ENCODE data around the gene B3GLCT.
"Not testable (repeated sequence)": the region's sequence is repeated elsewhere in the genome, so short reads cannot be mapped to it uniquely, and the experiment has no call there.

Gene B3GLCT

DNA sequence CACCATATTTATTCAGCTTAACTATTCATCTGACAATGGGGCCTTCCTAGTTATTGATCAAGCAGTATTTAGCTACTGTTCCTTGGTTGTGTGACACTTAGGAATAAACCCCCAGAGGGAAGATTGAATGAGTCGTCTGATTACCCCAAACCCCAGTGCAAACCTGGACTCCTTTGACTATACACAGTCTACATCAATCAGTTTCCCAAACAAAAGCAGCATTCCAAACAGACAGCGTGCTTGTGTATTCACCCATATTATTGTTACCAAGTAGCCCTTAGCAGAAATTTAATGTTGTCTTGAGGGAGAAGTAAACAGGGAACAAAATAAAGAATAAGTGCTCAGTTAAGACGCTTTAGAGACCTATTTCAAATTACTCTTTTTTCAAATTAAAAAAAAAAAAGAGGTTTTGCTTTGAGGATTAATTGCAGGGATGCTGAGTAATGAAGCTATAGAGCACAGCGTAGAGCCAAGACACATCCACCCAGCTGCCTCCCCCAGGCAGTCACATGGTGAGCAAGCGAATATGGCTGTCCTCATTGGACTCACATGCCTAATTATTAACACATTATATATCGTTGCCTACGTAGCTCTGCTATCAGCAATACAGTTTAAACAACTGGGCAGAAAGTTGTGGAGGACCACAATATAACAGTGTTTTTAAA, 14.7 kb upstream of the B3GLCT start:
- DNase-seq, result no peak

DNA sequence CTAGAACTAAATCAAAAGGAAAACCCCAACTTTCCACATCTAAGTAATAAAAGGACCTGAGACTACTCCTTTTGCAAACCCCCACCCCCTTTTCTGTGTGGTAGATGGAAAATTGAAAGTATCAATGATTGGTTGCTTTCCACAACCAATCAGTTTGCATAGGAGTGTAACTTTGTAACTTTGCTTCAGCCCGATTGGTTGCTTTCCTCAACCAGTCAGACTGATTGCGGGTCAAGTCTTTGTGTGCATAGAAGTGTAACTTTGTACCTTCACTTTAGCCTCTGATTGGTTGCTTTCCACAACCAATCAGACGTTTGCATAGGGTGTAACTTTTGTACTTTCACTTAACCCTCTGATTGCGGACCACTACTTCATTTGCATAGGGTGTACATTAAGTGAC, 8.0 kb upstream of the B3GLCT start:
- no peak for DNase-seq

DNA sequence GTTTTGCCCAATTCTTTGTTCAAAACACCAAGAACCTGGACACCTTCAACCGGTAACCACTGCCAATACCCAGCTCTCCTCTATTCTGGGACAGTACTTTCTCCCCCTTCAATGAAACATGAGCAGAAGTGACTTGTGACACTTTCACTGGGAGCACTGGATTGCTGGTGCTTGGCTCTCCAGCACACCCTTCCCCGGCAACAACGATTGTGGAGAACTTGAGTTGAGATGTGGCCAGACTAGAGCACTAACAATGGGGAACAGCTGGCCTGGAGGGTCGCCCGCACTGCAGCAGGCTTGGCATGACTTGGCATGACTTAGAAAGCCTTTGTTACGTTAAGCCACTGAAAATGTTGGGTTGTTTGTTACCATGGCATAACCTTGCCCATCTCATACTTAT, 7.5 kb upstream of the B3GLCT start:
- no peak for DNase-seq

DNA sequence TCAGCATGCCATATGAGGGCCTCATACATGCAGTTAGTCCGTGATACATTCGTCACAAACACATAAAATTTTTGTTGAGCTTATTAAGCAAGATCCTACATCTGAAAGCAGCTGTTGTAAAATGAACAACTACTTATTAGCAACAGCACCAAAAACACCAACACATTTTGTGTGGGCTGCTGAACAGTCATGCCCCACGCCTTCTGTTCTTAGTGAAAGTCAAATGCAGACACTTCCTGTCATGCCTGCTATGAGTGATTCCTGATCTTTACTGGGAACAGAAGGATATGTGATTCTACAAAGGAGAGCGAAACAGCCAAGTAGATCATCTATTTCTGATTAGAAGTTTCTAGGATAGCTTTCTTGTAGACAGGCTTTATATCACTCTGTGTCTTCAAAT, 4.2 kb upstream of the B3GLCT start:
- no peak for DNase-seq

DNA sequence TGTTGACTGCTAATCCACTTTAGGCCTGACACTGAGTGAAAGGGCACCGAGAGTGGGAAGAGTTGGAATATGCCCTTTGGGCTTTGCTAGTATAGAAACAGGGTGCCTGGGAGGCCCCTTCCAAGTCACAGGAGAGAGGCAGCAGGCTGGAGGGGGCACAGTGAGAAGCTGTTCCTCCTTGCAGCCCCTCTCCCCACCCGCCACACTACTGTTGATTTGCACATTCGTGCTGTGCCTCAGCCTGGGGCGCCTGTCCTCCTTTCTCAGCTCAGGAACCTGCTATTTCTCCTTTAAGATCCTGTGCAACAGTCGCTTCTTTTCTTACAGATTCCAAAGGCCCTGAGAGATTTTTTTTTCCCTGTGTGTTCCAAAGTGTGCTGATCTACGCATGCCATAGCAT, 2.8 kb upstream of the B3GLCT start:
- no peak for DNase-seq

DNA sequence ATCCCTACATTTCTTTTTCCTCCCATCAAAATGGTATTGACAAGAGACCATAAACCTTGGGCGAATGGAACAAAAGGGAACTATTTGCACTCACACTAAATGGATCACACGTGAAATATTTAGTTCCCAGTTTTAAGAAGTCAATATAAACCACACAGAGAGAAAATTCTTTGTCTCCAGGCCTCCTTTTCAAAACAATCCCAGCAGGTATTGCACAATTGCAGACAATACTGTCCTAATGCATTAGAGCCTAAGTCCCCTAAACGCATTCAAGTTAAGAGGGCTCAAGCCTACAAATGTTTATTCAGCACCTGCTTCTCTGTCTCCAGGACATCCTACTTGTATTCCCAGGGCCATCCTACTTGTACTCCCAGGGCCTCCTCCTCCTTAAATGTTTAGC, 1.3 kb upstream of the B3GLCT start:
- no peak for DNase-seq

DNA sequence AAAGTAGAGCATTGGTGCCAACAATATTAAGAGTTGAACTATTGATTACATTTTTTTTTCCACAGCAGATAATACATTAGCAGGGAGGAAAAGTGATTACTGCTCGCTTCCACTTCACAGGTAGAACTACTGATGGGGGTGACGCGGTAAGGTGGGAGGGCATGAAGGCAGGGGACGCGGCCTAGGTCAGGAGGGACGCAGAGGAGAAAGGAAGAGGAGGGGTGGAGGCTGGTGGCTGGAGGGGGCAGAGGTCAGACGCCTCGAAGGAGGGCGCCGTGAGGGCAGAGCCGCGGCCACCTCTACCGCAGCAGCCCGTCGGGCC, 287 bp upstream of the B3GLCT start:
- DNase-seq, result no peak

DNA sequence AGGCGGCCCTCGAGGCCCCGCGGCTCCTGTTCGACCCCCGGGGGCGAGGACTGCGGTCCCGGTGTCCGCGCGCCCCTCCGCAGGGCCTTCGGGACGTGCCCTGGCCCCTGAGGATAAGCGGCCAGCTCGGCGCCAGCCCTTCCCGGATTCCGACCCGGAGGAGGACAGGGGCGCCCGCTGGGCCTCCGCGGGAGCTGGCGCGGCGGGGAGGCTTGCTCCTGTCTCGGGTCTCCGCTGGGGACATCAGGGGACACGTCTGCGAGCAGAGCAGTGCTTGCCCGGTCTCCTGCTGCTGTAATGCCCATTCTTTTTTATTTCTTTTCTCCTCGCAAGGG, 829 bp downstream of the B3GLCT start:
- DNase-seq, result no peak

DNA sequence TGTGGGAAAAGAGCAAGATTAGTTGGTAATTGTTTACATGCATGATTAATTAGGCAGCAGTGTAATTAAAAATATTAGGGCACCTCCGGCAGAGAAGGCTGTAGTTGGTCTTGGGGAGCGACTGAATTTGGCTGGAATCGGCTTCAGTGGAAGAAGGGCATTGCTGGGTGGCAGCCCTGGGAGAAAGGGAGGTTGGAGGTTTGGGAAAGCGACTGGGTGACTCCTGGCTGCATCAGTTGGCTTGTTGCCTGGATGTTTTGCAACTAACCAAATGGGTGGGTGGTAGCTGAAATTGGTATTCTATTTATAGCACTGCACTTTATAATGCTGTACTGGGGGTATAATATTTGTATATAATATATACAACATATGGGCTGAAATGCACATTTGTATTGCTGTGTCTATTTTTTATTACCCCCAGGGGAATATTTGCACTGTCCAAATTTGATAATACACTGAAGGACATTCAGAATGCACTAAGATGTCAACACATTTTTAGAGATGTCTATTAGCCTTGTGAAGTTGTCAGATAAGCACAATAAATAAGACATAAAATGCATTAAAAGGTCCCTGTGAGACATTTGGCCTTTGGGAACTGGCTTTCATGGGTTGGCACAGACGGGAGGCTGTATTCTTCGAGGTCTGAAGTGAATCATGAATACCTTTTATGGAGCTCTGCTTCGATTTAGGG, 1.7 kb downstream of the B3GLCT start:
- DNase-seq, result no peak

DNA sequence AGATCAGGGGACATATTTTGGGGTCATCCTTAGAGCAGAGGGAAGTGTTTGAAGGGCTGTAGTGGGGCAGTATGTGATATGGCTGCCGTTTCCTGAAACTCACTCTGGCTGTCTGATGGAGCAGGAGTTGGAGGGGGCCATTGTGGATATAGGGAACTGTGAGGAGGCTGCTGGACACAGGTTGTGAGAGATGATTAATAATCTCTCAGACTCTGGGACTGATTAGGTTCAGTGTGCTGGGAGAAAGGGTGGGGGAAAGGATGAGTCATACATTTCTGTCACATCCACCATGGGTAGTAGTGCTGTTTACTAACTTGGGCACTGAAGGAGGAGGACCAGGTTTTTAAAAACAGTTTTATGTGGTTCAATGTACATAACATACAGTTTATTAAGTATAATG, 4.8 kb downstream of the B3GLCT start:
- DNase-seq, result no peak

DNA sequence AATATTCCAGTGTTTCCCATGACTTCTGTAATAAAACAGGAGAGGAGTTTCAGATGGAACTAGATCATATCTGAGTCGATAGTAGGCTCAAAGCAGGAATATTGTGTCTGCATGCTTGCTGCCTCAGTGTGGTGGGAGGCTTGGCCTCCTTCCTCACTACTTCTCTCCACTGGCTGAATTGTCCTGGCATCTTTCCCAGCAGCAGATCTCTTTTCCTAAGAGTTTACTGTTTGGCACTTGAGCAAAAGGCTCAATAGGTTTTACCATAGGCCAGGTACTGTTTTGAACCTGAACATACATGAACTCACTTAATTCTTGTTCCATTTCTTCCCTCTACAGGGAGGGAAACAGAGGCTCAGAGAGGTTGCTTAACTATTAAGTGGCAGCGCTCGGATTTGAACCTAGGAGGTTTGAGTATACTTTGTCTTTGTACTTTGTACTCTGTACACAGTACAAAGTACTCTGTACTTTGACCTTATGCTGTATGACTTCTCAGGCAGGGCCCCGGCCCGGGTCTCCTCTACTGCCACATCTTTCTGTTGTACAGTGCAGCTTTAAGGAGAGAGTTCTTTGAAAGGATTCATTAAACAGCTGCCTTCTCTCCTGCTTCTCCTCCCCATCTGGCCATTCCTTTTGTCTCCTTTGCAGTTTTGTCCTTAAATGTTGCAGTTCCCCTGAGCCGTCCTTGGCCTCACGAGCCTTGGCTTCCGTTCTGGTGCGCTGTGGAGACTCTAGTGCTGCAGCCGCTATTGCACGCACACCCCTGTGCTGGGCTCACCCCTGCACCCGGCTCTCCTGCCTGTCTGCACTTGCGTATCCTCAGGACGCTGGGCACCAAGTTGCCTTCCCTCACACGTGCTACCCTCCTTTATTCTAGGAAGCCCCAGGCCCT, 8.1 kb downstream of the B3GLCT start:
- DNase-seq, result peak; percentile 68

DNA sequence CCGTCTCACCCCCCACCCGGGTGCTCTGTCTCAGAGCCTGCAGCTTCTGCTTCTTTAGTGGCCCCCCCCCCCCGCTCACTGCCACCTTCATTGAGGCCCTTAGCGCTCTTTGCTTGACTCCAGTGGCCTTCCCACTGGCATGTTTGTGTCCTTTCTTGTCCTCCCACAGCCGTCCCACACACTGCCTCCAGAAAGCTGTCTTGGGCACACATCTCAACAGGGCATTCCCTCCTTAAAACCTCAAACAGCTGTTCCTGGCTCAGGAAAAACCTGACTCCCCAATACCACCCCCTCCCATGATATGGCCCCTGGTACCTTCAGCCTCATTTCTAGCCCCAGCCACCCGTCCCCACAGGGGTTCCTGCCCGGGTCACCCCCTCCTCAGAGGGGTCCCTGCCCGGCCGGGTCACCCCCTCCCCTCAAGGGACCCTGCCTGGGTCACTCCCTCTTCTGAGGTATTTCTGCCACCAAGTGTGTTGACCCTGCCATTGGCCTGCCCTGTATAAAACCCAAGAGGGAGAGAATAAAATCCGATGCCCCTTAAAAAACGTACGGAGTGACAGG, 8.9 kb downstream of the B3GLCT start:
- no peak for DNase-seq

DNA sequence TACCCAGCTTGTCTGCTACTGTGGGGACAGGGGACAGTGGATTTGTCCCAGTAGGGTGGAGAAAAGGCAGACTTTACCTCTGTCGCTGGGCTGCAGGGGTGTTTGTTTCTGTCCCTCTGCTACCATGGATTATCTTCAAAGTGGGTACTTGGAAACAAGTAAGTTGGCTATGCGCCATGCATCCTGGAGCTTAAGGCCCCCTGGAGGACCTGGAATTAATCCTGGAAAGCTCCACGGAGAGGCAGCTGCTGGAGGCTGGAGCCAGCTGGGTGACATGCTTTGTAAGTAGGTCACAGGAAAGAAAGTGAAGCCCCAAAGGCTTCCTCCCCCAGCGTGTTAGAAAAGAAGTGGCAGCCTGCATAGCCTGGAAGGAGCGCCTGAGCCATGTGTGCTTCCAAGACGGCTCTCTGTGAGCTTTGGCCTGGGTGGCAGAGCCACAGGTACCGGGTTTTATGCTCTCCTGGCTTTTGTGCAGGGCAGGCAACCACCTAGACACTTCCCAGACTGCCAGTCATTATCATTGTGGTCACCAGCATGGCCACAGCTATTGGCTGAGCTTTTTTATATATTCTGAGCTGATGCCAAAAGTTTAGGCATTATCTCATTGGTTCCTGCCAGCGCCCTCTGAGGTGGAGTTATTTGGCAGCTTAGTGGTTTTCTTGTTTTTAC, 9.5 kb downstream of the B3GLCT start:
- peak; percentile 83 for DNase-seq

DNA sequence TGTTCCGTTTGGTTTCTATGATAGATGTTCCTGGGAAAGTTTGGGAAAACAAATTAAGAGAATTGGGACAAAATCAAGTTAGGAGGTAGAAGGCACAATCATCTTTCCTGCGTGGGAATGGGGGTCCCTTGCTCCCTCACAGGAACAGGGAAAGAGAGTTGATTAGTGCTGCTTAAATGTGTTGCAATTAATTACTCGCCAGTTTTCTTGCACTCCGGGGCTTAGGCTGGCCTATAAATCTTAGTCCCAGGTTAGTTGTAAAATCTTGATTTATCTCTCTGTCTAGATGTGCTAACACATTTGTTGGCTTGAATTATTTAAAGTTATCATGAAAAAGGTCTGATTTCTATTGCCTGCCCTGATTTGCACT, 10.1 kb downstream of the B3GLCT start:
- no peak for DNase-seq

DNA sequence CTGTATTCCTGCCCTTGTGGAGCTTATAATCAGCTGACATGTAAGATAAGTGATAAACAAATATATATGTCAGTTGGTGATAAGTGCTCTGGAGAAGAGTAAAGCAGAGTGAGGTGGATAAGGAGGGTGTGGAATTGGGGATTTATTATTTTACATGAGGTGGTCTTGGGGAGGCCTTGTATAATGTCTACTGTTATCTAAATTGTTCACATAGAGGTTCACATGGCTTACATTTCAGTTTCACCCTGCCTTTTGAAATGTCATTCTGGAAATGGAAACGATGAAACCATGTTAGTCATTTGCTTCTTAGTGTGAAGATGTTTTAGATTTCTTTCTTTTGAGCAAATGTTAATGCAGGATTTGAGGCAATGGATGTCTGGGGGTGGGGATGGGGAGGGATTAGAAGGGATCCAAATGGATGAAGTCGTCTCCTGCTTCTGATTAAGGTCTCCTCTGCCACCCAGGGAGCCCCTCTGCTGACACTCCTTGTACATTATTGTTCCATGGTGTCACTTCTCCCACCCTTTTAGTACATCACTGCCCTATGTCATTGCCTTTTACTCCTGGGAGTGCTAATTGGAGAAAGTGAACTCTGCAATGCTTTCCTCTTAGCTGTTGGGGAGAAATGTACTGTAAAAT, 14.0 kb downstream of the B3GLCT start:
- DNase-seq, result no peak

DNA sequence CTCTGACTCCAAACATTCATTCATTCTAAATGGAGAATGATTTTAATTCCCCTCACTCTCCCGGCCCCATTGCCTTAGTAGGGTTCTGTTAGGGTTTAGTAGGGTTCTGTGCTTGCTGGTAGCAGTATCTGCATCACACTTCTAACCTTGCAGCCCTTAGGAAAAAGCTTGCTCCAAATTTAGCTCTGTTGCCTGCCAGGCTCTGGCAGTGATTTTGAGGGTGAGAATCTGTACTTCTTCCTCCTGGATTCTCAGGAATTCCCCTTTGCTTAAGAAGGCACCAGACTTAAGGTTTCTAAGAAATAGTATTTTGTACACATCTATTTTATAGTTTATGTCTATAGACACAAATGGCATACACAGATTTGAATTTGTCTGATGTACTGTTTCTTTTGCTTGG, 14.7 kb downstream of the B3GLCT start:
- no peak for DNase-seq

DNA sequence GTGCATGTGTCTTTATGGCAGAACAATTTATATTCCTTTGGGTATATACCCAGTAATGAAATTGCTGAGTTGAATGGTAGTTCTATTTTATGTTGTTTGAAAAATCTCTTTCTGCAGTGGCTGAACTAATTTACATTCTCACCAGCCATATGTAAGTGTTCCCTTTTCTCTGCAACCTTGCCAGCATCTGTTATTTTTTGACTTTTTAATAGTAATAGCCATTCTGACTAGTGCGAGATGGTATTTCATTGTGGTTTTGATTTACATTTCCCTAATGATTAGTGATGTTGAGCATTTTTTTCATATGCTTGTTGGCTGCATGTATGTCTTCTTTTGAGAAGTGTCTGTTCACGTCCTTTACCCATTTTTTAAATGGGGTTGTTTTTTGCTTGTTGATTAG, 17.1 kb downstream of the B3GLCT start:
- DNase-seq, result not testable (repeated sequence)

DNA sequence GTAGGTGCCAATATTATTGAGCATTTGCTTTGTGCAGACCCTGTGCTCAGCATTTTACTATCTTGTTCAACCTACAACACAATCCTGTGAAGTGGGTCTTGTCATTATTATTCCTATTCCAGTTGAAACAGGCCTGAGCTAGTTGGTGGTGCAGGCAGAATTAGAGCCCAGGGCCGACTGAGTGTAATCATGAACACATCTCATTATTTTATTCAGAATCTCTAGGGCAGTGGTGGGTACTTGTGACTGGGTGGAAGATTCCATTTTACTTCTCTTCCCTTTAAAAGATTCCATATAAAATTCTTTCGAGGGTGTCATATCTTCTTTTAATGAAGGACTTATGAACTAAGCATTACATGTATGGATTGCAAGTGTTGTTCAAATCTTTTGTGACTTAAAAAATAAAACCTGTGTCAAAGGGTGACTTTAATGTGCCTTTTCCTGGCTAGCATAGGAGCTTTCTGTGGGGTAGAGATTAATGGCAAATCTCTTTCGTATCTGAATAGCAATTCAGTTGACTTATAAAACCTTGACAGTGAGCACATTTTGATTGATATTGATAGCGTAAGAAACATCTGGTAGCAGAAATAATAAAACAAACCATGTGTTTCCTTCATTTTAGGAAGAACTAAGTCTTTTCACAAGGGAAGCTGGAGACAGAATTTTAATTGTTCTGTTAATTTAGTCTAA, 20.3 kb downstream of the B3GLCT start:
- no peak for DNase-seq

DNA sequence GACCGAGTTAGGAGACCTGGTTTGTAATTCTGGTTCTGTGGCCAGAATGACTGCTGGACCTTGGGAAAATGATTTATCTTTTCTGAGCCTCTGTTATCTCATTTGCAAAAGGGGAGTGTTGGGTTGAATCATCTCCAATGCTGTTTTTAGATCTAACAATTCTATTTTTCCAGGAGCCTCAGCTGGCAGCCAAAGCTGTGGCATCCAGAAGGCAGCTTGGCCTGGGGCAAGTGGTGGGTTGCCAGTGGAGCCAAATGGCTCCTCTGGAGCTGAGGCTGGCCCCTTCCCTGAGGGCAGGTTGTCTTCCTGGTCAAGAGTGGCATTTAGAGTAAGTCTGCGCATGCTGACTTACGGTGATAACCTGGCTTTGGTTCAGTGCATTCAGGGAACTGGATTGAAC, 21.3 kb downstream of the B3GLCT start:
- no peak for DNase-seq

DNA sequence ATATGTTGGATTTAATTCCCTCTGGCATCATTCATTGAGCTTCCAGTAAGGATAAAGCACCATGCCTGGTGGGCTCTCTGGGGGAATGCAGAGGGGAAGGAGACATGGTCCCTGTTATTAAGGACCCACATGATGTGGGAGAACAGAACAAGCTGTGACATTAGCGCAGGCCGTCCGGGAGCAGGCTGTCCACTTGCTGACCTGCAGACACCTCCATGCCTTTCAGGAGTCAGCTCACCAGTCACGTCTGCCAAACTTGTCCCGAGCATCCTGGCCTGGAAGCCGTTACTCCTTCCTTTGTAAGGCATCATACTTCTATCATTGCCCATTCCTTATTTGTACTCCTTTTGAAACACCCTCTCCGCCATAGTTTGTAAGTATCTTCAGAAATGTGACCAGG, 23.4 kb downstream of the B3GLCT start:
- no peak for DNase-seq

DNA sequence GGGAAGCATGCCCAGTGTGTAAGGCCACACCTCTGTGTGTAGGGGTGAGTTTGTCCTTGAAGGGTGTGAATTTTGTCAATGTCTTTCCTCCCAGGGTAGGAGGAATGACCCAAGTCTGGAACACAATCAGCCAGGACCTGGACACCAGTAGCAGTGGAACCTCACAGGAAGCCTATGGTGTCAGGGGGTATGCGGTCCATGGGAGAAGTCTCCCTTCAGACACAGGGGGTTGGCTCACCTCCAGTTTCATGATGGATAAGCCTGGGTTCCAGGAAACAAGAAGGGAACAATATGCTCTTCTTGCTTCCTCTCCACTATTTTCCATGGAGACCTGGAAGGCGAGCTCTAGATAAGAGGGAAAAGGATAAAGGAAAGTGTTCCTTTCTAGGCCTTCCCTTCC, 23.9 kb downstream of the B3GLCT start:
- no peak for DNase-seq

DNA sequence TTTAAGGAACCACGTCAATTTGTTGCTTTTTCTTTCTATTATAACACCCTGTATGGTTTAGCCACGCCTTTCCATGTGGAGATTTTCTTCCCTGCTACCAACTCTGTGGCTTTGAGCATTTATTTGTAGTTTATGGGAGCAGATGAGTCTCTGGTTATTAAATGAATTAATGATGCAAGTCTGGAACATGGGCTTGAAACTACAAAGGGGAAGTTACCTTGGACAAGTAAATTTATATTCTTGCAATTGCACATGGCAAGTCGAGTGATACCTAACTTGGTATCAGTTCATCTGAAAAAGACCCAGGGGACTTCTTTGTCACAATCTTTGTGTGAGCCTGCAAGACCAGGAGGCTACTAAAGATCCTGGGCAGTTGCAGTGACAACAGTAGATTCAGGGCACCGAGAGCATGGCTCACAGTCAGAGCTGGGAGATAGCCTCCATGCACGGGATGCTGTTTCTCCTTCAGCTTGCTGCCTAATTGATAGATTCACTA, 24.4 kb downstream of the B3GLCT start:
- no peak for DNase-seq
